Measurements from ENCODE around the gene NOS2. TPM values are rescaled to one million over a fixed set of nuclear protein-coding genes. Genes with fewer than 3 reads are reported as not detected.
"Not testable (repeated sequence)": the region's sequence is repeated elsewhere in the genome, so short reads cannot be mapped to it uniquely, and the experiment has no call there.

Gene NOS2
- polyA plus RNA-seq, 1 donor from 2014 or later: 0.53 TPM

DNA sequence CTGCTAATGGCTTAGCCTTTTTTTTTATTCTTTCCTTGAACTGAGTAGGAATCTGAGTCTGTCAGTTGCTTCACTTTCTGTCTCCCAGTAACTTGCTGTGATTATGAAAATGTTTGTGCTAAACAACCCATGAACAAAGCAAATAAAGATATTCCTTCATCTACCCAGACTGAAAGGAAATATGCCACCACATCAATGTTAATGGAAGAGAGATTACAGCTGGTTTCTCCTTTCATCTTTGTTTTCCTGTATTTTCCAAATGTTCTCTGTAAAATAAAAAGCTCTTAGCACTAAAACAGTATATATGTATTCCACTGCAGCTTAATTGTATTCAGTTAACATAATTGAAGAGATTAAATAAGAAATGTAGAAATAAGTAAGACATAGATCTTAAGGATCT, 67.6 kb downstream of the NOS2 start:
- not testable (repeated sequence) for H3K9me3 ChIP-seq (ENCODE audit: low read length); H4K20me1 ChIP-seq (ENCODE audit: insufficient read depth); H3K4me2 ChIP-seq (ENCODE audit: low read length); H3K27ac ChIP-seq (ENCODE audit: low read length); H2AFZ ChIP-seq (ENCODE audit: low read depth, low read length); H3K9me2 ChIP-seq (ENCODE audit: insufficient read depth, low read length); H3K27me3 ChIP-seq (ENCODE audit: insufficient read depth, low read depth, low read length); H3F3A ChIP-seq (ENCODE audit: insufficient read depth, low read length, poor library complexity, severe bottlenecking); H3K4me3 ChIP-seq (ENCODE audit: low read length); H3K9ac ChIP-seq (ENCODE audit: low read length); H3K79me2 ChIP-seq (replicated peaks; ENCODE audit: insufficient read depth, low read length); H3K36me3 ChIP-seq (ENCODE audit: insufficient read depth, low read length)

DNA sequence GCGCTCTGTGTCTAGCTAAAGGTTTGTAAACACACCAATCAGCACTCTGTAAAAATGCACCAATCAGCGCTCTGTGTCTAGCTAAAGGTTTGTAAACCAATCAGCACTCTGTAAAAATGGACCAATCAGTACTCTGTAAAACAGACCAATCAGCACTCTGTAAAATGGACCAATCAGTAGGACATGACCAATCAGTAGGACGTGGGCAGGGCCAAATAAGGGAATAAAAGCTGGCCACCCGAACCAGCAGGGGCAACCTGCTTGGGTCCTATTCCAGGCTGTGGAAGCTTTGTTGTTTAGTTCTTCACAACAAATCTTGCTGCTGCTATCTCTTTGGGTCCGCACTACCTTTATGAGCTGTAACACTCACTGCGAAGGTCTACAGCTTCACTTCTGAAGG, 74.3 kb downstream of the NOS2 start:
- H3K9me2 ChIP-seq (ENCODE audit: insufficient read depth, low read length); H3K27ac ChIP-seq (ENCODE audit: low read length); H3K9me3 ChIP-seq (ENCODE audit: low read length); H3K27me3 ChIP-seq (ENCODE audit: insufficient read depth, low read depth, low read length); H3K36me3 ChIP-seq (ENCODE audit: insufficient read depth, low read length); H3K9ac ChIP-seq (ENCODE audit: low read length); H3F3A ChIP-seq (ENCODE audit: insufficient read depth, low read length, poor library complexity, severe bottlenecking); H3K4me3 ChIP-seq (ENCODE audit: low read length); H2AFZ ChIP-seq (ENCODE audit: low read depth, low read length); H4K20me1 ChIP-seq (ENCODE audit: insufficient read depth); H3K4me2 ChIP-seq (ENCODE audit: low read length); H3K79me2 ChIP-seq (replicated peaks; ENCODE audit: insufficient read depth, low read length): not testable (repeated sequence)

DNA sequence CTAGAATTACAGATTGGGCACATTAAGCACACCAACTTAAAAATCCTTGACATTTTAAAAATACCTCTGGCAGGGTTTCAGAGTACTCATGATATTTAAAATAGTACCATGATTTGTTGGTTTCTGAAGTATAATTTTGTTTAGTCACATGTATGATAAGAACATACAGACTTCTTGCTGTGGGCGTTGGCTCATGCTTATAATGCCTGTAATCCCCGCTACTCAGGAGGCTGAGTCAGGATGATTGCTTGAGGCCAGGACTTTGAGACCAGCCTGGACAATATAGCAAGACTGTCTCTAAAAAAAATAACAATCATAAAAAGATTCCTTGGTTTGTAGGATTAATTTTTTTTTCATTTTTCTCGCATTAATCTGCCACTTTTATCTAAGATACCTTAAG, 78.5 kb downstream of the NOS2 start:
- no peaks in the 10 kb centered on the region for H3K36me3 ChIP-seq (ENCODE audit: insufficient read depth, low read length)
- no peaks in the 10 kb centered on the region for H3K9me2 ChIP-seq (ENCODE audit: insufficient read depth, low read length)
- no peaks in the 10 kb centered on the region for H3K79me2 ChIP-seq (replicated peaks; ENCODE audit: insufficient read depth, low read length)
- no peak overlapping the region for H3K4me3 ChIP-seq (ENCODE audit: low read length)
- H3F3A ChIP-seq (ENCODE audit: insufficient read depth, low read length, poor library complexity, severe bottlenecking): no peaks in the 10 kb centered on the region
- no peaks in the 10 kb centered on the region for H4K20me1 ChIP-seq (ENCODE audit: insufficient read depth)
- TF ChIP-seq TAF1 (IDR thresholded peaks at IDR 0.05; ENCODE audit: low read depth) (no peak), MXI1 (conservative IDR thresholded peaks at IDR 0.05; ENCODE audit: poor library complexity, severe bottlenecking) (no peak), RAD21 (conservative IDR thresholded peaks at IDR 0.05) (no peak), POLR2AphosphoS5 (IDR thresholded peaks at IDR 0.05) (no peak), EP300 (conservative IDR thresholded peaks at IDR 0.05; ENCODE audit: poor library complexity, severe bottlenecking) (no peak), SMC3 (conservative IDR thresholded peaks at IDR 0.05; ENCODE audit: poor library complexity) (no peak), EZH2 (IDR thresholded peaks at IDR 0.05; ENCODE audit: borderline replicate concordance, insufficient read depth, low read length, poor library complexity, severe bottlenecking) (no peak)
- TF ChIP-seq, protein P1, sequence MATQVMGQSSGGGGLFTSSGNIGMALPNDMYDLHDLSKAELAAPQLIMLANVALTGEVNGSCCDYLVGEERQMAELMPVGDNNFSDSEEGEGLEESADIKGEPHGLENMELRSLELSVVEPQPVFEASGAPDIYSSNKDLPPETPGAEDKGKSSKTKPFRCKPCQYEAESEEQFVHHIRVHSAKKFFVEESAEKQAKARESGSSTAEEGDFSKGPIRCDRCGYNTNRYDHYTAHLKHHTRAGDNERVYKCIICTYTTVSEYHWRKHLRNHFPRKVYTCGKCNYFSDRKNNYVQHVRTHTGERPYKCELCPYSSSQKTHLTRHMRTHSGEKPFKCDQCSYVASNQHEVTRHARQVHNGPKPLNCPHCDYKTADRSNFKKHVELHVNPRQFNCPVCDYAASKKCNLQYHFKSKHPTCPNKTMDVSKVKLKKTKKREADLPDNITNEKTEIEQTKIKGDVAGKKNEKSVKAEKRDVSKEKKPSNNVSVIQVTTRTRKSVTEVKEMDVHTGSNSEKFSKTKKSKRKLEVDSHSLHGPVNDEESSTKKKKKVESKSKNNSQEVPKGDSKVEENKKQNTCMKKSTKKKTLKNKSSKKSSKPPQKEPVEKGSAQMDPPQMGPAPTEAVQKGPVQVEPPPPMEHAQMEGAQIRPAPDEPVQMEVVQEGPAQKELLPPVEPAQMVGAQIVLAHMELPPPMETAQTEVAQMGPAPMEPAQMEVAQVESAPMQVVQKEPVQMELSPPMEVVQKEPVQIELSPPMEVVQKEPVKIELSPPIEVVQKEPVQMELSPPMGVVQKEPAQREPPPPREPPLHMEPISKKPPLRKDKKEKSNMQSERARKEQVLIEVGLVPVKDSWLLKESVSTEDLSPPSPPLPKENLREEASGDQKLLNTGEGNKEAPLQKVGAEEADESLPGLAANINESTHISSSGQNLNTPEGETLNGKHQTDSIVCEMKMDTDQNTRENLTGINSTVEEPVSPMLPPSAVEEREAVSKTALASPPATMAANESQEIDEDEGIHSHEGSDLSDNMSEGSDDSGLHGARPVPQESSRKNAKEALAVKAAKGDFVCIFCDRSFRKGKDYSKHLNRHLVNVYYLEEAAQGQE (IDR thresholded peaks at IDR 0.05; ENCODE audit: borderline replicate concordance): no peak
- TF ChIP-seq, protein P2, sequence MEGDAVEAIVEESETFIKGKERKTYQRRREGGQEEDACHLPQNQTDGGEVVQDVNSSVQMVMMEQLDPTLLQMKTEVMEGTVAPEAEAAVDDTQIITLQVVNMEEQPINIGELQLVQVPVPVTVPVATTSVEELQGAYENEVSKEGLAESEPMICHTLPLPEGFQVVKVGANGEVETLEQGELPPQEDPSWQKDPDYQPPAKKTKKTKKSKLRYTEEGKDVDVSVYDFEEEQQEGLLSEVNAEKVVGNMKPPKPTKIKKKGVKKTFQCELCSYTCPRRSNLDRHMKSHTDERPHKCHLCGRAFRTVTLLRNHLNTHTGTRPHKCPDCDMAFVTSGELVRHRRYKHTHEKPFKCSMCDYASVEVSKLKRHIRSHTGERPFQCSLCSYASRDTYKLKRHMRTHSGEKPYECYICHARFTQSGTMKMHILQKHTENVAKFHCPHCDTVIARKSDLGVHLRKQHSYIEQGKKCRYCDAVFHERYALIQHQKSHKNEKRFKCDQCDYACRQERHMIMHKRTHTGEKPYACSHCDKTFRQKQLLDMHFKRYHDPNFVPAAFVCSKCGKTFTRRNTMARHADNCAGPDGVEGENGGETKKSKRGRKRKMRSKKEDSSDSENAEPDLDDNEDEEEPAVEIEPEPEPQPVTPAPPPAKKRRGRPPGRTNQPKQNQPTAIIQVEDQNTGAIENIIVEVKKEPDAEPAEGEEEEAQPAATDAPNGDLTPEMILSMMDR (IDR thresholded peaks at IDR 0.05; ENCODE audit: poor library complexity, severe bottlenecking): no peak
- no peak overlapping the region for H3K27ac ChIP-seq (ENCODE audit: low read length)
- no peak overlapping the region for H3K4me2 ChIP-seq (ENCODE audit: low read length)
- H3K27me3 ChIP-seq (ENCODE audit: insufficient read depth, low read depth, low read length): no peaks in the 10 kb centered on the region
- no peak overlapping the region for H2AFZ ChIP-seq (ENCODE audit: low read depth, low read length)
- H3K9me3 ChIP-seq (ENCODE audit: low read length): no peaks in the 10 kb centered on the region
- H3K9ac ChIP-seq (ENCODE audit: low read length): no peak overlapping the region

Small RNA genes within 50 kb of the gene (small RNA-seq; reads per million reads assigned to genes)
- gene AC130289.1: 0 reads per million in 3 experiments
- 0 reads per million in 3 experiments for gene AC130289.2

Other genes with a start within 250 kb of the NOS2 start
- 0.30 TPM in 1 of 2 replicates, not detected in the other for gene LGALS9, start 169.3 kb downstream of the NOS2 start, polyA plus RNA-seq
- gene LYRM9, start 92.8 kb upstream of the NOS2 start, polyA plus RNA-seq: 80.4 and 83.8 TPM in 2 replicates
- 67.1 and 81.7 TPM in 2 replicates for gene NLK, start 242.1 kb upstream of the NOS2 start, polyA plus RNA-seq

All from neural cell (in vitro differentiated cells).